ENCODE results near the gene AP5S1.
"Not testable (repeated sequence)": the region's sequence is repeated elsewhere in the genome, so short reads cannot be mapped to it uniquely, and the experiment has no call there.

The AP5S1 gene

GRCh38 chr20:3820048-3820900 is at the start of gene AP5S1:
Gene AP5S1 (plus strand): TSS chr20:3820547. CDS start chr20:3822118, 1,571 bp downstream.
- peak; percentile 90 for DNase-seq (ENCODE audit: low read depth)

- no peak for DNase-seq (ENCODE audit: low read depth)
These were observed 48.7 kb upstream of the AP5S1 start for GRCh38 chr20:3771552-3772058.

GRCh38 chr20:3775457-3776108 is 44.8 kb upstream of the AP5S1 start:
- DNase-seq (ENCODE audit: low read depth) = no peak

GRCh38 chr20:3777381-3777715 is 43.0 kb upstream of the AP5S1 start:
- DNase-seq (ENCODE audit: low read depth) = no peak

- DNase-seq (ENCODE audit: low read depth) = no peak
These were observed 42.4 kb upstream of the AP5S1 start for GRCh38 chr20:3777716-3778629.

- DNase-seq (ENCODE audit: low read depth) = no peak
These were observed 41.4 kb upstream of the AP5S1 start for GRCh38 chr20:3778976-3779375.

- peak; percentile 94 for DNase-seq (ENCODE audit: low read depth)
These were observed 39.0 kb upstream of the AP5S1 start, which contains the start of gene SPEF1 for GRCh38 chr20:3781153-3781910. Gene SPEF1 (minus strand): TSS chr20:3781448. CDS start chr20:3781287, 161 bp downstream.

- no peak for DNase-seq (ENCODE audit: low read depth)
These were observed 37.8 kb upstream of the AP5S1 start for GRCh38 chr20:3782597-3782996.

- DNase-seq (ENCODE audit: low read depth) = no peak
These were observed 37.3 kb upstream of the AP5S1 start for GRCh38 chr20:3783068-3783489.

- DNase-seq (ENCODE audit: low read depth) = no peak
These were observed 36.7 kb upstream of the AP5S1 start for GRCh38 chr20:3783511-3784195.

- no peak for DNase-seq (ENCODE audit: low read depth)
These were observed 36.0 kb upstream of the AP5S1 start for GRCh38 chr20:3784216-3784853.

GRCh38 chr20:3784863-3785239 is 35.5 kb upstream of the AP5S1 start:
- DNase-seq (ENCODE audit: low read depth) = no peak

GRCh38 chr20:3785240-3786125 is 34.9 kb upstream of the AP5S1 start:
- no peak for DNase-seq (ENCODE audit: low read depth)

GRCh38 chr20:3786126-3786484 is 34.2 kb upstream of the AP5S1 start:
- no peak for DNase-seq (ENCODE audit: low read depth)

- DNase-seq (ENCODE audit: low read depth) = peak; percentile 73
These were observed 33.6 kb upstream of the AP5S1 start, which contains the start of gene CENPB for GRCh38 chr20:3786665-3787323. Gene CENPB (minus strand): TSS chr20:3786740. CDS start chr20:3786483, 257 bp downstream.

GRCh38 chr20:3787324-3788014 is 32.9 kb upstream of the AP5S1 start:
- DNase-seq (ENCODE audit: low read depth) = no peak

GRCh38 chr20:3788685-3789155 is 31.6 kb upstream of the AP5S1 start:
- no peak for DNase-seq (ENCODE audit: low read depth)

GRCh38 chr20:3789201-3789600 is 31.1 kb upstream of the AP5S1 start:
- DNase-seq (ENCODE audit: low read depth) = not testable (repeated sequence)
